ENCODE results near the gene RAB14.
"Not testable (repeated sequence)": the region's sequence is repeated elsewhere in the genome, so short reads cannot be mapped to it uniquely, and the experiment has no call there.

RAB14 gene

GRCh38 chr9:121141306-121141705 lies 60.4 kb downstream of the RAB14 start:
- no peak overlapping the region for H3K27ac ChIP-seq (ENCODE audit: low read depth, low read length)
- no peaks in the 10 kb centered on the region for H3K9me3 ChIP-seq (ENCODE audit: control insufficient read depth in 1 of 2, low read length in 2 of 2)
- peaks cover 26 to 74% of the 10 kb centered on the region in 2 donors for H3K36me3 ChIP-seq (ENCODE audit: control insufficient read depth in 1 of 2, insufficient read depth in 2 of 2, low read length in 2 of 2)
- H3K4me1 ChIP-seq (ENCODE audit: control insufficient read depth in 1 of 2, insufficient read depth in 2 of 2, low read length in 2 of 2): no peaks in the 10 kb centered on the region
- no peak overlapping the region for H3K9ac ChIP-seq (ENCODE audit: low read depth in 1 of 2, low read length in 2 of 2)
- H3K27me3 ChIP-seq (ENCODE audit: control insufficient read depth in 1 of 2, insufficient read depth in 2 of 2, low read length in 2 of 2): no peaks in the 10 kb centered on the region
- H3K4me3 ChIP-seq (ENCODE audit: low read depth in 1 of 2, low read length in 2 of 2): no peak overlapping the region

- H3K36me3 ChIP-seq (ENCODE audit: control insufficient read depth in 1 of 2, insufficient read depth in 2 of 2, low read length in 2 of 2): peaks cover 24 to 75% of the 10 kb centered on the region in 2 donors
- no peak overlapping the region for H3K4me3 ChIP-seq (ENCODE audit: low read depth in 1 of 2, low read length in 2 of 2)
- no peak overlapping the region for H3K27ac ChIP-seq (ENCODE audit: low read depth, low read length)
- H3K27me3 ChIP-seq (ENCODE audit: control insufficient read depth in 1 of 2, insufficient read depth in 2 of 2, low read length in 2 of 2): no peaks in the 10 kb centered on the region
- no peak overlapping the region for H3K9ac ChIP-seq (ENCODE audit: low read depth in 1 of 2, low read length in 2 of 2)
- no peaks in the 10 kb centered on the region for H3K4me1 ChIP-seq (ENCODE audit: control insufficient read depth in 1 of 2, insufficient read depth in 2 of 2, low read length in 2 of 2)
- H3K9me3 ChIP-seq (ENCODE audit: control insufficient read depth in 1 of 2, low read length in 2 of 2): no peaks in the 10 kb centered on the region
Measured at GRCh38 chr9:121140162-121140561, 61.5 kb downstream of the RAB14 start.

GRCh38 chr9:121138973-121139372 lies 62.7 kb downstream of the RAB14 start:
- H3K9me3 ChIP-seq (ENCODE audit: control insufficient read depth in 1 of 2, low read length in 2 of 2): no peaks in the 10 kb centered on the region
- no peak overlapping the region for H3K4me3 ChIP-seq (ENCODE audit: low read depth in 1 of 2, low read length in 2 of 2)
- no peak overlapping the region for H3K27ac ChIP-seq (ENCODE audit: low read depth, low read length)
- peaks cover 19 to 66% of the 10 kb centered on the region in 2 donors for H3K36me3 ChIP-seq (ENCODE audit: control insufficient read depth in 1 of 2, insufficient read depth in 2 of 2, low read length in 2 of 2)
- H3K4me1 ChIP-seq (ENCODE audit: control insufficient read depth in 1 of 2, insufficient read depth in 2 of 2, low read length in 2 of 2): no peaks in the 10 kb centered on the region
- H3K9ac ChIP-seq (ENCODE audit: low read depth in 1 of 2, low read length in 2 of 2): no peak overlapping the region
- no peaks in the 10 kb centered on the region for H3K27me3 ChIP-seq (ENCODE audit: control insufficient read depth in 1 of 2, insufficient read depth in 2 of 2, low read length in 2 of 2)

- Histone ChIP-seq H3K9ac (ENCODE audit: low read depth in 1 of 2, low read length in 2 of 2) (no peak overlapping the region), H3K9me3 (ENCODE audit: control insufficient read depth in 1 of 2, low read length in 2 of 2) (no peaks in the 10 kb centered on the region), H3K36me3 (ENCODE audit: control insufficient read depth in 1 of 2, insufficient read depth in 2 of 2, low read length in 2 of 2) (peaks cover 19 to 62% of the 10 kb centered on the region in 2 donors), H3K27me3 (ENCODE audit: control insufficient read depth in 1 of 2, insufficient read depth in 2 of 2, low read length in 2 of 2) (no peaks in the 10 kb centered on the region), H3K4me1 (ENCODE audit: control insufficient read depth in 1 of 2, insufficient read depth in 2 of 2, low read length in 2 of 2) (no peaks in the 10 kb centered on the region), H3K4me3 (ENCODE audit: low read depth in 1 of 2, low read length in 2 of 2) (no peak overlapping the region), H3K27ac (ENCODE audit: low read depth, low read length) (no peak overlapping the region)
Measured at GRCh38 chr9:121138561-121138960, 63.1 kb downstream of the RAB14 start.

GRCh38 chr9:121135642-121136041 lies 66.0 kb downstream of the RAB14 start:
- H3K4me3 ChIP-seq (ENCODE audit: low read depth in 1 of 2, low read length in 2 of 2): no peak overlapping the region
- H3K36me3 ChIP-seq (ENCODE audit: control insufficient read depth in 1 of 2, insufficient read depth in 2 of 2, low read length in 2 of 2): peaks cover 12 to 41% of the 10 kb centered on the region in 2 donors
- no peak overlapping the region for H3K27ac ChIP-seq (ENCODE audit: low read depth, low read length)
- no peaks in the 10 kb centered on the region for H3K9me3 ChIP-seq (ENCODE audit: control insufficient read depth in 1 of 2, low read length in 2 of 2)
- H3K4me1 ChIP-seq (ENCODE audit: control insufficient read depth in 1 of 2, insufficient read depth in 2 of 2, low read length in 2 of 2): no peaks in the 10 kb centered on the region
- H3K27me3 ChIP-seq (ENCODE audit: control insufficient read depth in 1 of 2, insufficient read depth in 2 of 2, low read length in 2 of 2): no peaks in the 10 kb centered on the region
- H3K9ac ChIP-seq (ENCODE audit: low read depth in 1 of 2, low read length in 2 of 2): no peak overlapping the region

GRCh38 chr9:121133104-121133816 lies 68.4 kb downstream of the RAB14 start:
- Histone ChIP-seq H3K9ac (ENCODE audit: low read depth in 1 of 2, low read length in 2 of 2) (no peak overlapping the region), H3K27ac (ENCODE audit: low read depth, low read length) (no peak overlapping the region), H3K4me3 (ENCODE audit: low read depth in 1 of 2, low read length in 2 of 2) (no peak overlapping the region), H3K36me3 (ENCODE audit: control insufficient read depth in 1 of 2, insufficient read depth in 2 of 2, low read length in 2 of 2) (peaks cover 5 to 23% of the 10 kb centered on the region in 2 donors), H3K9me3 (ENCODE audit: control insufficient read depth in 1 of 2, low read length in 2 of 2) (no peaks in the 10 kb centered on the region), H3K27me3 (ENCODE audit: control insufficient read depth in 1 of 2, insufficient read depth in 2 of 2, low read length in 2 of 2) (no peaks in the 10 kb centered on the region), H3K4me1 (ENCODE audit: control insufficient read depth in 1 of 2, insufficient read depth in 2 of 2, low read length in 2 of 2) (no peaks in the 10 kb centered on the region)

- not testable (repeated sequence) for H3K9ac ChIP-seq (ENCODE audit: low read depth in 1 of 2, low read length in 2 of 2); H3K27me3 ChIP-seq (ENCODE audit: control insufficient read depth in 1 of 2, insufficient read depth in 2 of 2, low read length in 2 of 2); H3K4me3 ChIP-seq (ENCODE audit: low read depth in 1 of 2, low read length in 2 of 2); H3K4me1 ChIP-seq (ENCODE audit: control insufficient read depth in 1 of 2, insufficient read depth in 2 of 2, low read length in 2 of 2); H3K9me3 ChIP-seq (ENCODE audit: control insufficient read depth in 1 of 2, low read length in 2 of 2); H3K27ac ChIP-seq (ENCODE audit: low read depth, low read length)
- H3K36me3 ChIP-seq (ENCODE audit: control insufficient read depth in 1 of 2, insufficient read depth in 2 of 2, low read length in 2 of 2): peaks cover 3 to 12% of the 10 kb centered on the region in 2 donors
Measured at GRCh38 chr9:121129384-121129783, 72.3 kb downstream of the RAB14 start.

All from duodenal mucosa (tissue), 2 donors.